ENCODE results near the gene NFIX. TPM values are rescaled to one million over a fixed set of nuclear protein-coding genes. Genes with fewer than 3 reads are reported as not detected.

The NFIX gene
- total RNA-seq, 2 donors from 2014 or later = 16.9 to 26.7 TPM

DNA sequence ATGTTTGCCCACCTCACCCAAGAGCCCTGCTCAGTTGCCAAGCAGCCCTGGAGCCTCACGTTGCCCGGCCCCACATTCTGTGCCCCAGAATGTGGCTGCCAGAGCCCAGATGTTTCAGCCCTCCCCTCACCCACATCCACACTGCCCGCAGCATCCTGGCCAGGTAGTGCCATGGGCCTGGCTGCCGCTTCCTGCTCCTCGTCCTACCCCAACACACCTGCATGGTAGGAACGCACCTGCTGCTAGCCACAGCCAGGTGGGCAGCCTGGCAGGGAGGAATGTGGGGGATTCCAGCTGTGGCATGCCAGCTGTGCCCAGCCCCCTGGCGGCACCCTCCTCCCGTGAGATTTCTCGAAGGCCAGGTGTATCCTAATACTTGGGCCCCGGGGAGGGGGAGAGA lies 7.5 kb upstream of the NFIX start:
- Histone ChIP-seq H3K4me3 (no peak overlapping the region), H3K27ac (no peak overlapping the region), H3K9me3 (no peaks in the 10 kb centered on the region), H3K4me1 (peaks cover 19% of the 10 kb centered on the region), H3K27me3 (no peaks in the 10 kb centered on the region), H3K36me3 (replicated peaks in 1 of 2; ENCODE audit: insufficient read depth in 1 of 2, low read depth in 2 of 2) (no peaks in the 10 kb centered on the region)
- intact Hi-C loops (cut with DNase I) = loop anchor here (5.0 kb wide), 2 partner anchors 45 to 75 kb away; no protein-coding TSS in a partner anchor
- TF ChIP-seq POLR2A (IDR thresholded peaks at IDR 0.05) (no peak), CTCF (IDR thresholded peaks at IDR 0.05) (no peak)
- ATAC-seq (no peak), DNase-seq (no peak)
- WGBS, 2 donors = 32 to 62% methylated on average over 2 to 10 of the region's 10 CpGs

DNA sequence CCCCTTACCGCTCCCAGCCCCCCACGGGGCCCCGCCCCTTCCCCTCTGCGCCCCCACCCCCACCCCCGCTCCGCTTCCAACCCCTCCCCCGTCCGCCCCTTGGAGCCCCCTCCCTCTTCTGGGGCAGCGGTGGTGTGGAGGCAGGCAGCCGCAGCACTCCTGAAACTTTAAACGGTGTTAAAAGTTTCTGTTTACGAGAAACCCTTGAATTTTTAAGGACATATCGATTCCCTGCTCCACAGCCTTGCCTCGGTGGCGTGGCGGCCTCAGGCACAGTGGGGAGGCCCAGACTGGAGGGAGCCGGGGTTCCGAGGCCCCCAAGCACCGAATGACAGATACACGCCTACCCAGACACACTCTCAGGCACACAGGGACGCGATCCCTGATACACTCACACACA lies 4.8 kb upstream of the NFIX start:
- no peaks in the 10 kb centered on the region for H3K36me3 ChIP-seq (replicated peaks in 1 of 2; ENCODE audit: insufficient read depth in 1 of 2, low read depth in 2 of 2)
- no peak overlapping the region for H3K4me3 ChIP-seq
- no peak overlapping the region for H3K27ac ChIP-seq
- H3K9me3 ChIP-seq = no peaks in the 10 kb centered on the region
- no peaks in the 10 kb centered on the region for H3K27me3 ChIP-seq
- no peak for ATAC-seq
- peaks cover 5% of the 10 kb centered on the region for H3K4me1 ChIP-seq
- WGBS, 2 donors = 38 to 43% methylated on average over 10 to 22 of the region's 22 CpGs
- intact Hi-C loops (cut with DNase I) = no loop called here
- no peak for DNase-seq
- TF ChIP-seq CTCF (IDR thresholded peaks at IDR 0.05) = no peak
- no peak for TF ChIP-seq POLR2A (IDR thresholded peaks at IDR 0.05)

- H3K4me3 ChIP-seq = no peak overlapping the region
- intact Hi-C loops (cut with DNase I) = no loop called here
- TF ChIP-seq CTCF (IDR thresholded peaks at IDR 0.05) (no peak), POLR2A (IDR thresholded peaks at IDR 0.05) (no peak)
- ATAC-seq (no peak), DNase-seq (no peak)
- WGBS, 2 donors = 50 to 63% methylated on average over 1 to 3 of the region's 3 CpGs
- no peak overlapping the region for H3K27ac ChIP-seq
- no peaks in the 10 kb centered on the region for H3K9me3 ChIP-seq
- H3K4me1 ChIP-seq = peaks cover 5% of the 10 kb centered on the region
- no peaks in the 10 kb centered on the region for H3K27me3 ChIP-seq
- no peaks in the 10 kb centered on the region for H3K36me3 ChIP-seq (replicated peaks in 1 of 2; ENCODE audit: insufficient read depth in 1 of 2, low read depth in 2 of 2)
Measured at GRCh38 chr19:12990853-12991252, 4.4 kb upstream of the NFIX start.

DNA sequence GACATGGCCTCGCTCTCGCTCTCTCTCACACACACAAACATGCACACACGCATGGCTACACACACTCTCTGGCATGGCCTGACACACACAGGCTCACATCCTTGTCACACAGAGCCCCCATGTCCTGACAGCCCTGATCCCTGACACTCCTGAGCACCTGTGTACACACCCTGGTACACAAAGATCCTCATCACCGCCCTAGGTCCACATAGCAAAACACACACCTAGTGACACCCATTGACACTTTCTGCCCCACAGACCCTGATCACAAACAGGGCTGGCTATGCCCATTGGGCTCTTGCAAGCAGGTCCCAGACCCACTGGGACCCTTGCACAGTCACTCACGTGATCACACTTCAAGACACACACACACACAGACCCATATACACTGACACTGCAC lies 4.0 kb upstream of the NFIX start:
- TF ChIP-seq CTCF (IDR thresholded peaks at IDR 0.05) = no peak
- no peak for TF ChIP-seq POLR2A (IDR thresholded peaks at IDR 0.05)
- WGBS, 2 donors = 83 to 92% methylated on average over 5 of the region's 5 CpGs
- Histone ChIP-seq H3K27ac (no peak overlapping the region), H3K4me1 (peaks cover 5% of the 10 kb centered on the region), H3K4me3 (no peak overlapping the region), H3K36me3 (replicated peaks in 1 of 2; ENCODE audit: insufficient read depth in 1 of 2, low read depth in 2 of 2) (no peaks in the 10 kb centered on the region), H3K9me3 (no peaks in the 10 kb centered on the region), H3K27me3 (no peaks in the 10 kb centered on the region)
- ATAC-seq (no peak), DNase-seq (no peak)
- intact Hi-C loops (cut with DNase I) = no loop called here

DNA sequence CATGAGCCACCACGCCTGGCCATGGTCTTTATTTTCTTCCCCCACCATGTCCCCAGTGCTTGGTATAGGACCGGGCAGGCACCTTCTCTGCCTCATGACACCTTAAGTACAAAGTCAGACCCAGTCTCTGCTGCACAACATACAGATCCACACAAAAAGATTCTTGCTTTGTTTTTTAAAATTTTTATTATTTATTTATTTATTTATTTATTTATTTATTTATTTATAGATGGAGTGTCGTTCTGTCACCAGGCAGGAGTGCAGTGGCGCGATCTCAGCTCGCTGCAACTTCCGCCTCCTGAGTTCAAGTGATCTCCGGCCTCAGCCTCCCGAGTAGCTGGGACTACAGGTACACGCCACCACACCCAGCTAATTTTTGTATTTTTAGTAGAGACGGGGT lies 2.5 kb upstream of the NFIX start:
- no peaks in the 10 kb centered on the region for H3K27me3 ChIP-seq
- no peaks in the 10 kb centered on the region for H3K36me3 ChIP-seq (replicated peaks in 1 of 2; ENCODE audit: insufficient read depth in 1 of 2, low read depth in 2 of 2)
- 88 to 92% methylated on average over 11 of the region's 11 CpGs for WGBS, 2 donors
- H3K4me3 ChIP-seq = no peak overlapping the region
- intact Hi-C loops (cut with DNase I) = no loop called here
- TF ChIP-seq CTCF (IDR thresholded peaks at IDR 0.05) (no peak), POLR2A (IDR thresholded peaks at IDR 0.05) (no peak)
- ATAC-seq = no peak
- H3K4me1 ChIP-seq = peaks cover 18% of the 10 kb centered on the region
- no peak overlapping the region for H3K27ac ChIP-seq
- H3K9me3 ChIP-seq = no peaks in the 10 kb centered on the region
- DNase-seq = no peak

All from body of pancreas (tissue), 4 donors.